GM20431 (cell line): ENCODE measurements around the gene ARL14EP.

ENCODE experiments used
- in situ Hi-C: fragments of 300-500 bp; cut with MseI, MboI; formaldehyde crosslinking; loops from one replicate; pipeline ENCODE4 v1.15.0; 2020; ENCODE audit warnings: low sequenced_read_pairs; ENCODE audit not compliant: unreplicated experiment

ARL14EP gene

DNA sequence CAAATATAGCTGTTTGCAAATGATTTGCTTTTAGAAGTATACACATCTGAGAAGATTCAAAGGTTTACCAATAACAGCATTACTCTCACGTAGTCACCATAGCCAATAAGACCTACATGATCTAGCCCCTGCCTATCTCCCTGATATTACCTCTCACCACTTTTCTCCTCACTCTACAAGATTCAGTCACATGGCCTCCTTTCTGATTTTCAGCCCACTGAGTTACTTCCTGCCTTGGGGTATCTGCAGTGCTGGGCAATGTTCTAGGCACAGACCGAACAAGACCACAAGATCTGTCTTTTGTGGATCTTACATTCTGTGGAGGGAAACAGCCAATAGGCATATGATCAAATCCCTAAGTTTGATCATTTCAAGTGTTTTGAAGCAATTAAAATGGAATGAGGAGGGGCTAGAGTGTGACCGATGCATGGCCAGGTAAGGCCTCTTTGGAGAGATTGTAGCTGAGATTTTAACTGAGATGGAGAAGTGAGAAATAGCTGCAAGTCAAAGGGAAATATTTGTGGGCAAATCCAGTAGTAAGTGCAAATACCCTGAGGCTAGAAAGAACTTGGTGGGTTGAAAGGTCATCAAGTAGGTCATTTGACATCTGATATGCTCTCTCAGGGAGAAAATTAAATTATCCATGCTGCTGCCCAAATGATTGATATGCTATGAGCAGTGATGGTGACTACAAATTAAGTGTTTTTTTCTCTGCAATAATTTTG, 43.1 kb downstream of the ARL14EP start:
- in situ Hi-C loops = loop anchor here (25.0 kb wide), 1 partner anchor 546 kb away; no protein-coding TSS in a partner anchor

DNA sequence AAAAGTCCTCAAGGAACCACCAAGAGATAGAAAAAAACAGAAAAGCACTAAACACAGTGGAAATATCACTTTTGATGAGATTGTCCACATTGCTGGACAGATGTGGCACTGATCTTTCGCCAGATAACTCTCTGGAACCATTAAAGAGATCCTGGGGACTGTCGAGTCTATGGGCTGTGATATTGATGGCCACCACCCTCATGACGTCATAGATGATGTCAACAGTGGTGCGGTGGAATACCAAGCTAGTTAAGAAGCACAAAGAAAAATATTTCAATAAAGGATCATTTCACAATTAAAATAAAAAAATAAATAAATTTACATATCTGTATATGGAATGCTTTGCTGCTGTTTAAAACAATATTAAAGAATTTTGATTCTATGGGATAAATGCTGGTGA, 45.5 kb downstream of the ARL14EP start:
- in situ Hi-C loops = loop anchor here (25.0 kb wide), 1 partner anchor 544 kb away; no protein-coding TSS in a partner anchor

DNA sequence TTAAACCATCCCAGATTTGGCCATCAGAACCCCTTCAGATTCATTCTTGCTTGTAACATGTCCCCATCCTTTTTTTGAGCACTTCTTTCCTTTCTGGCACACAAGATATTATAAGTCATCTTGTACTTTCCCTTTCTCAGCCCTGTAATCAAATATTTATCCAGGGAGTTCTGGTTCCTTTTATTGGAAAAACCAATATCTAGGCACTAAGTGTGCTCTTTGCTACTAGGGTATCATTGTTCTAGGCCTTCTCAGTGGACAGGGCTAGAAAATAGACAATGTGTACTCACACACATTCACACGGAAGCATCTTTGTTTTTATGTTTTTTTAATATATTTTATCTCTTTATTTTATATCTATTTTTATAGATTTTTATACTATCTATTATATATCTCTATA, 47.3 kb downstream of the ARL14EP start:
- in situ Hi-C loops = loop anchor here (25.0 kb wide), 1 partner anchor 542 kb away; no protein-coding TSS in a partner anchor

DNA sequence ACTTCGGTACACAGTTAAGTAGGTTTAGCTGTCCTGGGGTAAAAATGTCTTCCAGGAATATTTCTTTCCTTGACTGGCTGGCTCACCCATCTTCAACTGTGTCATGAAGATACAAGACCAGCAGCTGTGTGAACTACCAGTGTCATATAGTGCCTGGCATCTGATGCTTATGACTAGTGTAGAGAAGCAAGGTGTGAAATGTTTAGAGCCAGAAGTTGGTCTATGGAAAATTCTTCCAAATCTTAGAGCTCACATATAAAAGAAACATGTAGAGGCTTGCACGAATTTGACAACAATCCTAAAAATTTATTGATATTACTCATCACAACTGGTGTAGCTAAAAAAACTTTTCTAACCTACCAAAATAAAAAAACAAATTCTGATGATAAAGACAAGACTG, 54.4 kb downstream of the ARL14EP start:
- in situ Hi-C loops = no loop called here

DNA sequence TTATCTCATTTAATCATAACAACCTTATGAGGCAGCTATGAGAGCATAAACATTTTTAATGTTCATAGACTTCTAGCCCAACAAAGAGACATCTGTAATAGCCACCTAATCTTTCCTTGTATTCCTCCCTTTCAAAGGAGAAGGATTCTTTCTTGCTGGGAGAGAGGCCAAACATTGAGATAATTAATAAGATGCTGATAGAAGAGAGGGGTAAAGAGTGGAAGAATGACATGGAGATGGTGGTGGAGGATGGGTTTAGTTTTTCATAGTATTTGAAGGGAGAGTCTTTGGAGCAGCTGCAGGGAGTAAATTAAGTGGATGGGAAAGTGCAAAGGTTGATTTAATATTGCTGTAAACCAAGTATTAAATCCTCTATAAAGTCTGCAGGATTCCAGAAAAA, 57.9 kb downstream of the ARL14EP start:
- in situ Hi-C loops = no loop called here

DNA sequence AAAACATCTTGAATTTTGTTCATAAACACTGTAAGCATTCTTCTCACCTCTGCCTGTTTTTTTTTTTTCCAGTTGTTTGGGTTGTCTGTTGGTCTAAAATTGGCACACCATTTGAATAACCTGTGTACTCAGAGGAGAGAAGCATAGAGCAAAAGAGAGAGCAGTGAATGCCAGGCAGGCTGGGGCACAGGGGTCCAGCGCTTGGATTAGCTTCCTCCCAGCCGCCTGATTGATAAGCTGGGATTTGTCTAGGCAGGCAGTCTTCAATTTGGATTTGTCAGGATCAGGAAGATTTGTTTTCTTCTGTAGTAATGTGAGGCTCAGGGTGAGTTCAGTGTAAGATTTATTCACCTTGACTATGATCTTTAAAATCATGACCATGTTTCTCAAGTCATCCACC, 59.0 kb downstream of the ARL14EP start:
- in situ Hi-C loops = no loop called here
